Neural progenitor cell (in vitro differentiated cells): Measurements from ENCODE around the gene NEK6. TPM values are rescaled to one million over a fixed set of nuclear protein-coding genes. Genes with fewer than 3 reads are reported as not detected.

Experiments
- DNase-seq: peaks from one replicate; pipeline ENCODE4 v3.0.0-alpha.2; 2016; ENCODE audit warnings: low spot score
- H2AFZ ChIP-seq: fragments of 200-600 bp; sonication (generic); replicated peaks from 2 replicates; pipeline ENCODE4 v1.6.1; 2016; ENCODE audit warnings: antibody characterized with exemption
- H3F3A ChIP-seq: fragments of 200-600 bp; sonication (generic); 2 replicates; pipeline ENCODE4 v1.6.1; 2016; ENCODE audit warnings: antibody characterized with exemption, low read depth
- H3K27ac ChIP-seq: fragments of 200-600 bp; sonication (generic); 2 replicates; pipeline ENCODE4 v1.5.1; 2016; ENCODE audit warnings: mild to moderate bottlenecking
- H3K27me3 ChIP-seq: fragments of 200-600 bp; sonication (generic); 2 replicates; pipeline ENCODE4 v1.6.1; 2016; ENCODE audit warnings: mild to moderate bottlenecking, moderate library complexity
- H3K36me3 ChIP-seq: fragments of 200-600 bp; sonication (generic); 2 replicates; pipeline ENCODE4 v1.5.1; 2016
- H3K4me1 ChIP-seq: fragments of 200-600 bp; sonication (generic); 2 replicates; pipeline ENCODE4 v1.6.1; 2016; ENCODE audit warnings: mixed run types
- H3K4me2 ChIP-seq: fragments of 200-600 bp; sonication (generic); 2 replicates; pipeline ENCODE4 v1.6.1; 2016
- H3K4me3 ChIP-seq: fragments of 200-600 bp; sonication (generic); 2 replicates; pipeline ENCODE4 v1.5.1; 2016
- H3K79me2 ChIP-seq: fragments of 200-600 bp; sonication (generic); 2 replicates; pipeline ENCODE4 v1.6.1; 2016; ENCODE audit warnings: low read depth
- H3K9ac ChIP-seq: fragments of 200-600 bp; sonication (generic); 2 replicates; pipeline ENCODE4 v1.6.1; 2016
- H3K9me3 ChIP-seq: fragments of 200-600 bp; sonication (generic); 2 replicates; pipeline ENCODE4 v1.5.1; 2016; ENCODE audit warnings: low read depth
- H4K20me1 ChIP-seq: fragments of 200-600 bp; sonication (generic); 2 replicates; pipeline ENCODE4 v1.6.1; 2016; ENCODE audit warnings: low read depth
- H3K27ac Mint-ChIP-seq: 3 replicates; pipeline ENCODE4 v1.8.0; 2021; ENCODE audit warnings: mixed read lengths
- H3K27me3 Mint-ChIP-seq: 2 replicates; pipeline ENCODE4 v1.8.0; 2022; ENCODE audit warnings: low read depth, mild to moderate bottlenecking, inconsistent platforms, moderate library complexity, mixed read lengths; ENCODE audit not compliant: insufficient read depth
- H3K36me3 Mint-ChIP-seq: 3 replicates; pipeline ENCODE4 v1.8.0; 2021; ENCODE audit warnings: mixed read lengths
- H3K4me1 Mint-ChIP-seq: 3 replicates; pipeline ENCODE4 v1.8.0; 2021; ENCODE audit warnings: mixed read lengths
- H3K4me3 Mint-ChIP-seq: 3 replicates; pipeline ENCODE4 v1.8.0; 2021; ENCODE audit warnings: mild to moderate bottlenecking, moderate library complexity, mixed read lengths
- H3K9me3 Mint-ChIP-seq: 3 replicates; pipeline ENCODE4 v1.8.0; 2020; ENCODE audit warnings: mixed read lengths
- EZH2 ChIP-seq: fragments of 200-600 bp; sonication (generic); IDR thresholded peaks from 2 replicates; pipeline ENCODE4 v1.6.1; 2017; ENCODE audit warnings: antibody characterized with exemption, mild to moderate bottlenecking, moderate library complexity
- EZH2phosphoT487 ChIP-seq: fragments of 200-600 bp; sonication (generic); IDR thresholded peaks from 2 replicates; pipeline ENCODE4 v1.6.1; 2017; ENCODE audit warnings: antibody characterized with exemption
- total RNA-seq: library from RNA; depleted of rRNA; stranded (reverse); fragments of >200 nt; gene quantifications from 2 replicates; pipeline ENCODE4 v1.2.3, GENCODE V29; 2015; ENCODE audit warnings: low replicate concordance
- TF ChIP-seq, protein P1 (sequence below): fragments of 200-600 bp; sonication (generic); IDR thresholded peaks from 2 replicates; pipeline ENCODE4 v1.5.1; 2017; ENCODE audit warnings: antibody characterized with exemption, mild to moderate bottlenecking

The NEK6 gene
- total RNA-seq, 1 donor from 2014 or later: 18.5 TPM

DNA sequence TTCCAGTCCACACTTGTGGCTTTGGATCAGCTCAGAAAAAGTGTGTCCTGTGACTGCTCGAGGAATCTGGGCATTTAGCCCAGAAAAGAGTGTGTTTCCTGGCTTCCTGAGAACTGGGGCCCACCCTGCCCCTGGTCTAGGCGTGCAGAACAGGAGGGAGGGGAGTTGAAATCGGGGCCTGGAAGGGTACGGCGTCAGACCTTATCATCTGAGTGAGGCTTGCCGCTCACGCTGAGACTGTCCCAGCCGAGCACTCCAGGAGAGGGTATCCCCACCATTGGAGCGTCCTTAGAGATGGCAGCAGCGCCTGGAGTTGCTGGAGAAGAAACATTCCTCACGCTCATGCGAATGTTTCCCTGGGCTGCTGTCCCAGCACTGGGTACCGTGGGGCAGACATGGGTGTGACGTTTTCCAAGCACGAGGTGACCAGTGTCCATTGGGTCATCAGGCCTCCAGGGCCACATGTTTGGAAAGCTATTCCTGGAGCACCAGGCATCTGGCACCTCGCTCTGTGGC lies 22.5 kb downstream of the NEK6 start:
- Histone ChIP-seq H3F3A (peaks cover 3% of the 10 kb centered on the region), H3K9ac (no peak overlapping the region), H2AFZ (no peak overlapping the region), H3K79me2 (peaks cover 6% of the 10 kb centered on the region), H4K20me1 (peaks cover 36% of the 10 kb centered on the region), H3K27ac (no peak overlapping the region), H3K9me3 (no peaks in the 10 kb centered on the region), H3K36me3 (no peaks in the 10 kb centered on the region), H3K4me1 (peaks cover 15% of the 10 kb centered on the region), H3K4me2 (no peak overlapping the region), H3K4me3 (no peak overlapping the region), H3K27me3 (no peaks in the 10 kb centered on the region)
- Mint-ChIP-seq H3K36me3 (no peaks in the 10 kb centered on the region), H3K4me1 (peaks cover 48% of the 10 kb centered on the region), H3K4me3 (no peak overlapping the region), H3K27me3 (peaks cover 13% of the 10 kb centered on the region), H3K9me3 (no peaks in the 10 kb centered on the region), H3K27ac (no peak overlapping the region)
- no peak for DNase-seq
- TF ChIP-seq EZH2phosphoT487: no peak
- TF ChIP-seq, protein P1, sequence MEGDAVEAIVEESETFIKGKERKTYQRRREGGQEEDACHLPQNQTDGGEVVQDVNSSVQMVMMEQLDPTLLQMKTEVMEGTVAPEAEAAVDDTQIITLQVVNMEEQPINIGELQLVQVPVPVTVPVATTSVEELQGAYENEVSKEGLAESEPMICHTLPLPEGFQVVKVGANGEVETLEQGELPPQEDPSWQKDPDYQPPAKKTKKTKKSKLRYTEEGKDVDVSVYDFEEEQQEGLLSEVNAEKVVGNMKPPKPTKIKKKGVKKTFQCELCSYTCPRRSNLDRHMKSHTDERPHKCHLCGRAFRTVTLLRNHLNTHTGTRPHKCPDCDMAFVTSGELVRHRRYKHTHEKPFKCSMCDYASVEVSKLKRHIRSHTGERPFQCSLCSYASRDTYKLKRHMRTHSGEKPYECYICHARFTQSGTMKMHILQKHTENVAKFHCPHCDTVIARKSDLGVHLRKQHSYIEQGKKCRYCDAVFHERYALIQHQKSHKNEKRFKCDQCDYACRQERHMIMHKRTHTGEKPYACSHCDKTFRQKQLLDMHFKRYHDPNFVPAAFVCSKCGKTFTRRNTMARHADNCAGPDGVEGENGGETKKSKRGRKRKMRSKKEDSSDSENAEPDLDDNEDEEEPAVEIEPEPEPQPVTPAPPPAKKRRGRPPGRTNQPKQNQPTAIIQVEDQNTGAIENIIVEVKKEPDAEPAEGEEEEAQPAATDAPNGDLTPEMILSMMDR: no peak

DNA sequence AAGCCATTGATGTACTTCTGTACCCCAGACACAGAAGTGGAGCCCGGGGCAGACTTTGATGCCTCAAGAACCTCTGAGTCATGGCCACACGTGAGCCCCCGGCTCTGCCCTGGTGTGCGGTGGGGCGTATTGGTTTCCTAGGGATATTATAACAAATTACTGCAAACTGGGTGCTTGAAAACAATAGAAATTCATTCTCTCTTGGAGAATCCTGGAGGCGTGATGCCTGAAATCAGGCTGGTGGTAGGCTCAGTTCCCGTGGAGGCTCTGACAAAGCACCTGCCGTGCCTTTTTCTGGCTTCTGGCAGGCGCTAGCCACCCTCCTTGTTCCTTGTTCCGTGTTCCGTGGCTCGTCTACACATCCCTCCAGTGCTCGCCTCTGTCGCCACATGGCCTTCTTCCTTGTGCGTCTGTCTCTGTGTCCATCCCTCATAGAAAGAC lies 24.2 kb downstream of the NEK6 start:
- no peaks in the 10 kb centered on the region for H3K9me3 Mint-ChIP-seq
- H3K4me1 Mint-ChIP-seq: peaks cover 62% of the 10 kb centered on the region
- no peak overlapping the region for H3K4me2 ChIP-seq
- H3K4me3 ChIP-seq: no peak overlapping the region
- peaks cover 49% of the 10 kb centered on the region for H4K20me1 ChIP-seq
- no peaks in the 10 kb centered on the region for H3K36me3 ChIP-seq
- H3K9ac ChIP-seq: no peak overlapping the region
- H3K79me2 ChIP-seq: peaks cover 6% of the 10 kb centered on the region
- no peaks in the 10 kb centered on the region for H3K27me3 ChIP-seq
- no peaks in the 10 kb centered on the region for H3K36me3 Mint-ChIP-seq
- H3K27me3 Mint-ChIP-seq: peaks cover 7% of the 10 kb centered on the region
- H2AFZ ChIP-seq: no peak overlapping the region
- no peaks in the 10 kb centered on the region for H3K9me3 ChIP-seq
- peaks cover 25% of the 10 kb centered on the region for H3K4me1 ChIP-seq
- peaks cover 3% of the 10 kb centered on the region for H3F3A ChIP-seq
- peak overlapping the region; percentile 60 for H3K27ac Mint-ChIP-seq
- TF ChIP-seq EZH2 (no peak), EZH2phosphoT487 (no peak)
- TF ChIP-seq, protein P1: no peak
- H3K27ac ChIP-seq: no peak overlapping the region
- DNase-seq: no peak
- peak overlapping the region; percentile 13 for H3K4me3 Mint-ChIP-seq

DNA sequence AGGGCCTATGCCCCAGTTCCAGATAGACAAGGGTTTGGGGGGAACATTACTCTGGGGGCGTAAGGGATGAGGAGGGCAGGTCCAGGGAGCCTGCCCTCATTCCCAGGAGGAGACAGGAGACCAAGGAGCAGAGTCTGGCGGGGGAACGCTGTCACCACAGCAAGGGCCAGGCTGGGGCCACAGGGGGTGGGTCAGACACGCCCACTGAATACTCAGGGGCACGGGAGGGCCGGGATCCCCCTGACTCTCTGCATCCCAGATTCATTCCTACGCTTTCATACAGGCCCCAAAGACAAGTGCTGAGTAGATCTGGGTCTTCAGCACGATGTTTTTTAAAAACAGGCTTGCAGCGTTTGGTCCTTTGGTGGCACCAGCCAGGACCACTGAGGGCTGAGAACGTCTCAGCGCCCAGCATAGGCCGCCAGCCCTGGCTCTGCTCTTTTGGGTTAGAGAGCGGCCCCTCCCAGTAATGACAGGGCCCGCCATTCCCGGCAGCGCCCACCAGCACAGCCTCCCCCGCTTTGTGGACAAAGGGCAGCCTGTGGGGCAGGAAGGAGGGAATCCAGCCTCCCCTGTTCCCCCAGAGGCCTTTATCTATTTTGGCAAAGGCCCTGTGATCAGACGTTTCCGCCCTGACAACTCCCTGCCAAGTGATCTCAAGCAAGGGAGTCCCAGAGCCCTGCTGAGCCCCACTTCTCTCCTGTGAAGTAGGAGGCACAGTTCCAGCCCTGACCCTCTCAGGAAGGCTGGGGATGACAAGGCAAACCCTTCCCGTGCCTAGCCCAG lies 24.9 kb downstream of the NEK6 start:
- Histone ChIP-seq H3K9ac (no peak overlapping the region), H3K79me2 (peaks cover 6% of the 10 kb centered on the region), H3K4me1 (peaks cover 25% of the 10 kb centered on the region), H3K9me3 (no peaks in the 10 kb centered on the region), H3K4me2 (no peak overlapping the region), H3K27ac (no peak overlapping the region), H3F3A (peaks cover 3% of the 10 kb centered on the region), H4K20me1 (peaks cover 45% of the 10 kb centered on the region), H2AFZ (no peak overlapping the region), H3K4me3 (no peak overlapping the region), H3K27me3 (no peaks in the 10 kb centered on the region), H3K36me3 (no peaks in the 10 kb centered on the region)
- Mint-ChIP-seq H3K9me3 (no peaks in the 10 kb centered on the region), H3K27ac (peak overlapping the region; percentile 60), H3K4me3 (peak overlapping the region; percentile 13), H3K36me3 (no peaks in the 10 kb centered on the region), H3K4me1 (peaks cover 63% of the 10 kb centered on the region), H3K27me3 (peaks cover 7% of the 10 kb centered on the region)
- no peak for DNase-seq
- TF ChIP-seq EZH2: no peak
- TF ChIP-seq EZH2phosphoT487: no peak
- TF ChIP-seq, protein P1: no peak
